HCT116 (cell line): ENCODE data around the gene NAA40. TPM values are rescaled to one million over a fixed set of nuclear protein-coding genes. Genes with fewer than 3 reads are reported as not detected.
A peak's percentile ranks its signal among the peaks of the same experiment; 100 is the strongest.

Experiments used
- ATAC-seq: fragments of 200-7000 bp; cut with Tn5 transposase; 2 replicates; pipeline ENCODE4 v1.9.1; 2020; ENCODE audit warnings: mild to moderate bottlenecking, moderate library complexity
- BruUV-seq: library from RNA; stranded (reverse); fragments of 400-500 nt; replicated peaks from 2 replicates; lab custom pipeline; 2021; lab: Mats Ljungman, UMichigan
- CTCF ChIA-PET: fragments of 300-600 bp; sonication (Branson Sonifier 250); formaldehyde crosslinking; loops from one replicate; lab custom pipeline; 2021; ENCODE audit warnings: antibody characterized with exemption; lab: Charles Lee
- POLR2A ChIA-PET: fragments of 300-600, 350-600 bp; sonication (Branson Sonifier 250); formaldehyde crosslinking; loops from one replicate; lab custom pipeline; 2021; ENCODE audit warnings: antibody characterized with exemption; lab: Charles Lee
- RAD21 ChIA-PET, 2 experiments: fragments of 300-600 bp; sonication (Branson Sonifier 250); formaldehyde crosslinking; loops; one replicate each; lab custom pipeline; 2023; ENCODE audit warnings: low total read pairs in 2 of 2; ENCODE audit not compliant: uncharacterized antibody in 2 of 2, unreplicated experiment in 2 of 2, low non-redundant PET in 1 of 2; lab: Charles Lee
- DNase-seq: peaks from one replicate; pipeline ENCODE4 v3.0.0-alpha.2; 2010; ENCODE audit warnings: low read depth, low spot score
- H2AFZ ChIP-seq: fragments of 200-600 bp; shearing (Covaris generic), sonication (generic); 2 replicates; pipeline ENCODE4 v1.6.1; 2017; ENCODE audit warnings: low read depth, mixed run types, mixed read lengths, antibody characterized with exemption, low read length; ENCODE audit not compliant: poor library complexity, severe bottlenecking
- H3K27ac ChIP-seq: 2 replicates; pipeline ENCODE4 v1.5.1; 2012; ENCODE audit warnings: low read depth, low read length
- H3K27me3 ChIP-seq: fragments of 200-600 bp; sonication (generic); 2 replicates; pipeline ENCODE4 v1.6.1; 2016; ENCODE audit warnings: mixed run types, low read length, mixed read lengths; ENCODE audit not compliant: insufficient read depth
- H3K36me3 ChIP-seq, 2 experiments: fragments of 200-500 bp in 1 of 2; fragments of 200-600 bp in 1 of 2; sonication (Bioruptor generic) in 1 of 2; sonication (generic) in 1 of 2; 2 replicates each; pipeline versions ENCODE4 v1.5.1 to v1.6.1; 2014 to 2016; ENCODE audit warnings: low read length in 2 of 2, inconsistent platforms in 1 of 2, mixed read lengths in 1 of 2, mixed run types in 1 of 2; ENCODE audit not compliant: insufficient read depth in 2 of 2, control insufficient read depth in 1 of 2
- H3K4me1 ChIP-seq, 2 experiments: fragments of 200-600 bp in 1 of 2; sonication (generic) in 1 of 2; 2 replicates each; pipeline versions ENCODE4 v1.5.1 to v1.6.1; 2012 to 2017; ENCODE audit warnings: low read length in 2 of 2, inconsistent platforms in 1 of 2, mild to moderate bottlenecking in 1 of 2, mixed read lengths in 1 of 2, mixed run types in 1 of 2, moderate library complexity in 1 of 2; ENCODE audit not compliant: insufficient read depth in 2 of 2, control insufficient read depth in 1 of 2
- H3K4me2 ChIP-seq: fragments of 200-600 bp; sonication (generic); 2 replicates; pipeline ENCODE4 v1.6.1; 2017; ENCODE audit warnings: mixed run types, low read length, mixed read lengths
- H3K4me3 ChIP-seq, 2 experiments: fragments of 200-600 bp in 1 of 2; sonication (generic) in 1 of 2; replicated peaks in 1 of 2; 2 replicates each; pipeline ENCODE4 v1.5.1; 2011 to 2016; ENCODE audit warnings: low read length in 2 of 2, control low read depth in 1 of 2, low read depth in 1 of 2, mild to moderate bottlenecking in 1 of 2, mixed read lengths in 1 of 2, mixed run types in 1 of 2
- H3K79me2 ChIP-seq: fragments of 200-600 bp; sonication (generic); 2 replicates; pipeline ENCODE4 v1.6.1; 2017; ENCODE audit warnings: mild to moderate bottlenecking, mixed run types, low read length, moderate library complexity, mixed read lengths; ENCODE audit not compliant: insufficient read depth
- H3K9ac ChIP-seq: fragments of 200-600 bp; sonication (generic); 2 replicates; pipeline ENCODE4 v1.6.1; 2016; ENCODE audit warnings: low read length, mixed read lengths
- H3K9me2 ChIP-seq: fragments of 200-600 bp; sonication (generic), shearing (Covaris generic); 2 replicates; pipeline ENCODE4 v1.6.1; 2017; ENCODE audit warnings: mixed run types, mild to moderate bottlenecking, moderate library complexity; ENCODE audit not compliant: insufficient read depth
- H3K9me3 ChIP-seq, 2 experiments: fragments of 200-500 bp in 1 of 2; fragments of 200-600 bp in 1 of 2; sonication (Bioruptor generic) in 1 of 2; sonication (generic) in 1 of 2; 2 replicates each; pipeline ENCODE4 v1.6.1; 2014 to 2017; ENCODE audit warnings: low read length in 2 of 2, mixed read lengths in 2 of 2, inconsistent platforms in 1 of 2, low read depth in 1 of 2, mild to moderate bottlenecking in 1 of 2, mixed run types in 1 of 2, moderate library complexity in 1 of 2; ENCODE audit not compliant: control insufficient read depth in 1 of 2, insufficient read depth in 1 of 2
- H4K20me1 ChIP-seq: fragments of 200-600 bp; sonication (generic), shearing (Covaris generic); 2 replicates; pipeline ENCODE4 v1.6.1; 2017; ENCODE audit warnings: mixed run types, mild to moderate bottlenecking, moderate library complexity; ENCODE audit not compliant: insufficient read depth
- CBX3 ChIP-seq: IDR thresholded peaks from 2 replicates; pipeline ENCODE4 v1.6.1; 2012; ENCODE audit warnings: low read depth
- CEBPB ChIP-seq: IDR thresholded peaks from 2 replicates; pipeline ENCODE4 v1.6.1; 2012; ENCODE audit warnings: low read depth
- EGR1 ChIP-seq: IDR thresholded peaks from 2 replicates; pipeline ENCODE4 v1.6.1; 2012; ENCODE audit warnings: low read depth
- EZH2 ChIP-seq: fragments of 200-600 bp; sonication (generic); IDR thresholded peaks from 2 replicates; pipeline ENCODE4 v1.6.1; 2017; ENCODE audit warnings: antibody characterized with exemption, mixed run types
- POLR2A ChIP-seq: IDR thresholded peaks from 2 replicates; pipeline ENCODE4 v1.7.0; 2011; ENCODE audit warnings: borderline replicate concordance; ENCODE audit not compliant: insufficient read depth, insufficient read length; ENCODE audit errors: extremely low read depth
- POLR2AphosphoS5 ChIP-seq: IDR thresholded peaks from 2 replicates; pipeline ENCODE4 v1.6.1; 2011; ENCODE audit warnings: mild to moderate bottlenecking, low read depth, low read length, moderate library complexity
- RAD21 ChIP-seq: IDR thresholded peaks from 2 replicates; pipeline ENCODE4 v1.6.1; 2012; ENCODE audit warnings: low read depth, mild to moderate bottlenecking
- SIN3A ChIP-seq: IDR thresholded peaks from 2 replicates; pipeline ENCODE4 v1.6.1; 2012; ENCODE audit warnings: low read depth
- TCF7L2 ChIP-seq: IDR thresholded peaks from 2 replicates; pipeline ENCODE4 v1.7.0; 2011; ENCODE audit warnings: borderline replicate concordance, inconsistent platforms; ENCODE audit not compliant: insufficient read depth, insufficient read length; ENCODE audit errors: extremely low read depth
- YY1 ChIP-seq: IDR thresholded peaks from 2 replicates; pipeline ENCODE4 v1.6.1; 2011; ENCODE audit warnings: low read length, low read depth, moderate library complexity, mild to moderate bottlenecking; ENCODE audit not compliant: insufficient replicate concordance; ENCODE audit errors: extremely low read depth
- ZNF274 ChIP-seq: fragments of 200-500 bp; sonication (Bioruptor generic); IDR thresholded peaks from 2 replicates; pipeline ENCODE4 v1.6.1; 2014; ENCODE audit warnings: mild to moderate bottlenecking, low read depth, low read length, inconsistent platforms
- intact Hi-C: fragments of 100-400 bp; cut with micrococcal nuclease; formaldehyde crosslinking; loops from 2 replicates; pipeline ENCODE4 v1.10.0; 2022
- total RNA-seq: library from RNA; stranded (reverse); gene quantifications from one replicate; pipeline ENCODE4 v1.2.1, GENCODE V29; 2021; ENCODE audit not compliant: unreplicated experiment
- TF ChIP-seq, protein P1 (sequence below), 3 experiments: fragments of 200-600 bp in 1 of 3; sonication (generic) in 1 of 3; IDR thresholded peaks in 2 of 3; conservative IDR thresholded peaks in 1 of 3; 2 replicates each; pipeline ENCODE4 v1.5.1; 2012 to 2017; ENCODE audit warnings: low read depth in 2 of 3, low read length in 2 of 3, antibody characterized with exemption in 1 of 3, borderline replicate concordance in 1 of 3, control low read depth in 1 of 3, mild to moderate bottlenecking in 1 of 3, mixed read lengths in 1 of 3, mixed run types in 1 of 3, moderate library complexity in 1 of 3; ENCODE audit not compliant: insufficient read depth in 1 of 3
- TF ChIP-seq, protein P2 (sequence below): IDR thresholded peaks from 2 replicates; pipeline ENCODE4 v1.6.1; 2011; ENCODE audit warnings: mild to moderate bottlenecking, low read length, moderate library complexity; ENCODE audit not compliant: insufficient replicate concordance; ENCODE audit errors: extremely low read depth

The NAA40 gene
- total RNA-seq, 1 experiment from 2014 or later: 25.3 TPM

DNA sequence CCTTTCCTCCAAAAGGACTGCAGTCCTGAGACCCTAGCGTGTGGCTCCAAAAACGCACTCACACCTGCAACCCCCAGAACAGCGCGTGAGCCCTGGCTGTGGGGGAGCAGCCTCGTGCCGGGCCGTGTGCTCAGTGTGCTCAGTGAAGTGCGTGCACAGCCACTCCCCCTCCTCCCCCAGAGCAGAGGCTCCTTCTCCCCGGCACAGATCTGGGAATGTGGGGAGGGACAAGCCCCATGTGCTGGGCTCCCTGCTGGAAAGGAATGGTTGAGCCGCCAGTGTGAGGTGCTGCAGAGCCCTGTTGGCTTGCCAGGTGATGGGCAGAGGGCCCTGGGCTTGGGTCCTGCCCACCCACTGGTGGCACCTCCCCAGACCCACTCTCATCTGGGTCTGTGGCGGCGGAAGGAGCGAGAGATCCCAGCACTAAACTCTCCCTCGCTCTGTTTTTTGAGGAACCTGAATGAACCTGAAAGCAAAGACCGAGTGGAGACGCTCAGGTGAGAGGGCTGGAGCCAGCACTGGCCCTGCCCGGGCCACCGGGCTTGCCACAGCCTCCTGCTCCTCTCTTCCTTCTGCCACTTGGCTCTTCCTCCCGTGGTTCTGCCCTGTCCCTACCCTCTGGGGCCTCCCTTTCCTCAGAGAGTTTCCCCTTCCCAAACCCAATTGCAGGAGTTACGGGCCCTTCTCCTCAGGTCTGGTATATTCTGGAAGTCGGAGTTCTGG, 30.8 kb upstream of the NAA40 start:
- Histone ChIP-seq H3K27me3 (no peaks in the 10 kb centered on the region), H3K9ac (no peak overlapping the region), H3K4me1 (no peaks in the 10 kb centered on the region), H2AFZ (no peak overlapping the region), H3K36me3 (peaks cover 0 to 6% of the 10 kb centered on the region in 2 experiments; a peak in 3 of 4 replicates), H4K20me1 (no peaks in the 10 kb centered on the region), H3K4me3 (no peak overlapping the region), H3K4me2 (no peak overlapping the region), H3K9me2 (no peaks in the 10 kb centered on the region), H3K79me2 (no peaks in the 10 kb centered on the region), H3K27ac (no peak overlapping the region), H3K9me3 (no peaks in the 10 kb centered on the region)
- BruUV-seq: no TSS peak
- ChIA-PET POLR2A (no interaction called here), RAD21 (no interaction called here), CTCF (no interaction called here)
- DNase-seq (no peak), ATAC-seq (peak; percentile 39; the same call in 1 of the 2 replicates)
- TF ChIP-seq, protein P1, sequence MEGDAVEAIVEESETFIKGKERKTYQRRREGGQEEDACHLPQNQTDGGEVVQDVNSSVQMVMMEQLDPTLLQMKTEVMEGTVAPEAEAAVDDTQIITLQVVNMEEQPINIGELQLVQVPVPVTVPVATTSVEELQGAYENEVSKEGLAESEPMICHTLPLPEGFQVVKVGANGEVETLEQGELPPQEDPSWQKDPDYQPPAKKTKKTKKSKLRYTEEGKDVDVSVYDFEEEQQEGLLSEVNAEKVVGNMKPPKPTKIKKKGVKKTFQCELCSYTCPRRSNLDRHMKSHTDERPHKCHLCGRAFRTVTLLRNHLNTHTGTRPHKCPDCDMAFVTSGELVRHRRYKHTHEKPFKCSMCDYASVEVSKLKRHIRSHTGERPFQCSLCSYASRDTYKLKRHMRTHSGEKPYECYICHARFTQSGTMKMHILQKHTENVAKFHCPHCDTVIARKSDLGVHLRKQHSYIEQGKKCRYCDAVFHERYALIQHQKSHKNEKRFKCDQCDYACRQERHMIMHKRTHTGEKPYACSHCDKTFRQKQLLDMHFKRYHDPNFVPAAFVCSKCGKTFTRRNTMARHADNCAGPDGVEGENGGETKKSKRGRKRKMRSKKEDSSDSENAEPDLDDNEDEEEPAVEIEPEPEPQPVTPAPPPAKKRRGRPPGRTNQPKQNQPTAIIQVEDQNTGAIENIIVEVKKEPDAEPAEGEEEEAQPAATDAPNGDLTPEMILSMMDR (IDR thresholded peaks at IDR 0.05 in 2 of 3, conservative IDR thresholded peaks at IDR 0.05 in 1 of 3; ENCODE audit: borderline replicate concordance in 1 of 3, insufficient read depth in 1 of 3, low read depth in 2 of 3, low read length in 2 of 3): peak in 1 of 3 experiments; percentile 25; a peak in 1 of 6 replicates
- TF ChIP-seq CBX3: no peak
- intact Hi-C loops: no loop called here

DNA sequence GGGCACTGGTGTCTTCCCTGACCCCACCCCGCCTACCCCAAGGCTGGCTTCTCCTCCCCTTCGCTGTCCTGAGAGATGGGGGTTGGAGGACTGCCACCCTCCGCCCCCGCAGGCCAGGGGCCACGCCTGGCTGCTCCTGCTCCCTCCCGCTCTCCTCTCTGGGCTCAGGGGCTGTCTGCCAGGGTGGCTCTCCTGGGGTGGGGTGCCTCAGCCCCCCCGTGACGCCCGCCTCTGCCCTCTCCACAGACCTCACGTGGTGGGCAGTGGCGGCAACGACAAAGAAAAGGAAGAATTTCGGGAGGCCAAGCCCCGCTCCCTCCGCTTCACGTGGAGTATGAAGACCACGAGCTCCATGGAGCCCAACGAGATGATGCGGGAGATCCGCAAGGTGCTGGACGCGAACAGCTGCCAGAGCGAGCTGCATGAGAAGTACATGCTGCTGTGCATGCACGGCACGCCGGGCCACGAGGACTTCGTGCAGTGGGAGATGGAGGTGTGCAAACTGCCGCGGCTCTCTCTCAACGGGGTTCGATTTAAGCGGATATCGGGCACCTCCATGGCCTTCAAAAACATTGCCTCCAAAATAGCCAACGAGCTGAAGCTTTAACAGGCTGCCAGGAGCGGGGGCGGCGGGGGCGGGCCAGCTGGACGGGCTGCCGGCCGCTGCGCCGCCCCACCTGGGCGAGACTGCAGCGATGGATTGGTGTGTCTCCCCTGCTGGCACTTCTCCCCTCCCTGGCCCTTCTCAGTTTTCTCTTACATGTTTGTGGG, 30.0 kb upstream of the NAA40 start:
- Histone ChIP-seq H3K27ac (no peak overlapping the region), H3K9me3 (no peaks in the 10 kb centered on the region), H3K79me2 (no peaks in the 10 kb centered on the region), H3K4me1 (no peaks in the 10 kb centered on the region), H3K27me3 (no peaks in the 10 kb centered on the region), H3K9me2 (no peaks in the 10 kb centered on the region), H3K36me3 (peaks cover 0 to 4% of the 10 kb centered on the region in 2 experiments; a peak in 3 of 4 replicates), H3K9ac (no peak overlapping the region), H3K4me3 (no peak overlapping the region), H4K20me1 (no peaks in the 10 kb centered on the region), H2AFZ (no peak overlapping the region), H3K4me2 (no peak overlapping the region)
- RAD21 ChIA-PET: no interaction called here
- BruUV-seq: no TSS peak
- intact Hi-C loops: no loop called here
- DNase-seq (no peak), ATAC-seq (no peak)
- CTCF ChIA-PET: no interaction called here
- POLR2A ChIA-PET: no interaction called here
- no peak for TF ChIP-seq EZH2
- TF ChIP-seq POLR2A: no peak
- no peak for TF ChIP-seq EGR1
- TF ChIP-seq POLR2AphosphoS5: no peak
- TF ChIP-seq TCF7L2: no peak
- TF ChIP-seq, protein P2, sequence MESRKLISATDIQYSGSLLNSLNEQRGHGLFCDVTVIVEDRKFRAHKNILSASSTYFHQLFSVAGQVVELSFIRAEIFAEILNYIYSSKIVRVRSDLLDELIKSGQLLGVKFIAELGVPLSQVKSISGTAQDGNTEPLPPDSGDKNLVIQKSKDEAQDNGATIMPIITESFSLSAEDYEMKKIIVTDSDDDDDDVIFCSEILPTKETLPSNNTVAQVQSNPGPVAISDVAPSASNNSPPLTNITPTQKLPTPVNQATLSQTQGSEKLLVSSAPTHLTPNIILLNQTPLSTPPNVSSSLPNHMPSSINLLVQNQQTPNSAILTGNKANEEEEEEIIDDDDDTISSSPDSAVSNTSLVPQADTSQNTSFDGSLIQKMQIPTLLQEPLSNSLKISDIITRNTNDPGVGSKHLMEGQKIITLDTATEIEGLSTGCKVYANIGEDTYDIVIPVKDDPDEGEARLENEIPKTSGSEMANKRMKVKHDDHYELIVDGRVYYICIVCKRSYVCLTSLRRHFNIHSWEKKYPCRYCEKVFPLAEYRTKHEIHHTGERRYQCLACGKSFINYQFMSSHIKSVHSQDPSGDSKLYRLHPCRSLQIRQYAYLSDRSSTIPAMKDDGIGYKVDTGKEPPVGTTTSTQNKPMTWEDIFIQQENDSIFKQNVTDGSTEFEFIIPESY: no peak
- no peak for TF ChIP-seq CEBPB
- no peak for TF ChIP-seq RAD21
- TF ChIP-seq ZNF274: no peak
- no peak for TF ChIP-seq SIN3A
- TF ChIP-seq YY1: no peak
